Measurements from ENCODE around the gene ENDOD1.
A peak's percentile ranks its signal among the peaks of the same experiment; 100 is the strongest.

Gene ENDOD1

DNA sequence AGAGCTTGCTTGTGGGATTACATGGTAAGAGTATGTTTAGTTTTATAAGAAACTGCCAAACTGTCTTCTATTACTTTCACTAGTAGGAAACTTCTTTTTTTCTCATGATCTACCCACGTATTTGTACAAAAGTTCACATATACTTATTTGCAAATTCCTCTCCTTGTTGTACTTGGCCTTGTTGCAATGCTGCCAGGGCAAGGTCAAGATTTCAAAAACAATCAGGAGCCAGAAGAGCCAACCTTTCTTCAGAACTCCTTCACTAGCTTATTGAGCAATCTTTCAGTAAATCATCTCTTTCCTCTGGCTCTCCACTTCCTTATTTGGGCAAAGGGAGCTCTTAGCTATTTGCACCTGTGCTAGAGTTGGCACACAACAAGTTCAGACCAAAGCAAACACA, 13.2 kb upstream of the ENDOD1 start:
- no peak for DNase-seq (ENCODE audit: low read depth in 1 of 2, low spot score in 1 of 2)

DNA sequence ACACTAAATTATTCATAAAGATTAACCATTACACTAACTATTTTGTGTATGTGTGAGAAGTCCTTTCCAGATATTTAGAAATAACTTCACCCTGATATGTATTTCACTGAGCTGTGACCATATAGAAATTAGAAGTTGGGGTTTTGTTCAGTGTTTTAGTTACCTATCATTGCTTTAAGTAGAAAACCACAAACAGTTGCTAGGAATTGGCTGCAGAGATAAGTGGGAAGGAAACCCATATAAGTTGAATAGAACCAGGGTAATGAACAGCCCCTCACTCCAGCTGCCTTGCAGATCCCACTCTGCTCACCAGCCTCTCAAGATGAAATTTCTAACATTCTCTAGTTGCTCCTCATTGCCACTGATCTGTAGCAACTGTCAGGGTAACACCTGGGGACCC, 12.7 kb upstream of the ENDOD1 start:
- DNase-seq (ENCODE audit: low read depth in 1 of 2, low spot score in 1 of 2), result no peak

DNA sequence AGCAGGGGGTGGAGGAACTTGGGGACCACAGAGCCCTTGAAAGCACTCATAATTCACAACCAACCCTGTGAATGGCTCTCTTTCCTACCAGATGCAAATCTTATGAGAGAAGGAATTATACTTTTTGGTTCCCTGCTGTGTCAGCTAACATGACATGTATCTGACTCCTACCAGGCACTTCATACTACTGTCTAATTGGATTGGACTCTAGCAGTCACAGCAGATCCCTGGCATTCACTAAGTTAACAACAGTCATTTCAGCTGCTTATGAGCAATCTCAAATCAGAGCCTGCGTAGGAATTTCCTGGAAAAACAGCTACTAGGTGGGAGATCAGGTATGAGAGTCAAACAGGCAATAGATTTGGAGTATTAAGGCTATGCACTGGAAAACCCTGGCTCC, 11.1 kb upstream of the ENDOD1 start:
- no peak for DNase-seq (ENCODE audit: low read depth in 1 of 2, low spot score in 1 of 2)

DNA sequence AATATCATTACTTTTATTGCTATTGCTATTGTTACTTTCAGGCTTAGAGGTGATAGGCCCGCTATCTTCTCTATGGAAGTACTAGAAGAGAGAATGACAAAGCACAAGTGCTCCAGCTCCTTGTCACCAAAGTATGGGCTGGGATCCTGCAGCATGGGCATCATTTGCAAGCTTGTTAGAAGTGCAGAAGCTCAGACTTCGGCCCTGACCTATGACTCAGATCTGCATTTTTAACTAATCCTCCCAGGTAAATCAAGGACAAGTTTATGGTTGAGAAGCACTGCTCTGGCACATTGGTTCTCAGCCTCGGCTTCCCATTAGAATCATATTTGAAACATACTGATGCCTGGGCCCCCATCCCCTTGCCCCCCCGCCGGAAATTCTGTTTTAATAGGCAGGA, 8.6 kb upstream of the ENDOD1 start:
- DNase-seq (ENCODE audit: low read depth in 1 of 2, low spot score in 1 of 2), result no peak

DNA sequence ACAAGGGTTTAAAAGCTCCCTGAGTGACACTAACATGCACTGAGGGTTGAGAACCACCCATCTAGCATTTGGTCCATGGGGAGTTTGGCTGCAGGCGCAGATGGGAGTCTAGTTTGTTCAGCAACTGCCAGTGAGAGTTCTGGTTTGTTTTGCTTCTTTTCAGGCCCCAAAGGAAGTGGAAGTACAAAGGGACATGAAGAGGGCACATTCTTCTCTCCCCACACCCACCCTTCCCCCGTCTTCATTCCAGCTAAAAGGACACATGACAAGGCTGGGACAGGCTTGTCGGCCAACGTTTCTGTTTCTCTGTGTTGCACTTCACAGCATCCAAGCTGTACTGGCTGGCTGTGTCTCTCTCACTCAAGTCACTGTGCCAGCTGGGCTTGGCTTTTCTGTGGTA, 8.2 kb upstream of the ENDOD1 start:
- DNase-seq (ENCODE audit: low read depth in 1 of 2, low spot score in 1 of 2), result no peak

DNA sequence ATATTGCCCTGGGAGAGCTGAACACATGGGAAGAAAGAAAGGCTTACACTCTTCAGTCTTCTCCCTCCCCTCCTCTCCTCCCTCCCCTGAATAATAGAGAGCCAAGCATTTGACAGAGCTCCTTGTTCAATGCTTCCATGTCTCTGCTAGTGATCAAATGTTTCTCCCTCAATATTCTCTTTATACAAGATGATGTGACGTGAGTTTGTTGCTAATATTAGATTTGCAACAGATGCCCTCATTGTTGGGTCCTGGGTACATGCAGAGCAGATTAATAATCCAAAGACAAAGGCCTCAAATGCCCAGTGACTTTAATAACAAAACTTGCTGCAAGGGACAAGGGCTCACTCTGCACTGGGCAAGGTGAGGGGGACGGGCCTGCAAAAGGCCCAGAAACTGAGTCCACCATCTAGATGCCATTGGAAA, 7.1 kb upstream of the ENDOD1 start:
- DNase-seq (ENCODE audit: low read depth in 1 of 2, low spot score in 1 of 2), result no peak

DNA sequence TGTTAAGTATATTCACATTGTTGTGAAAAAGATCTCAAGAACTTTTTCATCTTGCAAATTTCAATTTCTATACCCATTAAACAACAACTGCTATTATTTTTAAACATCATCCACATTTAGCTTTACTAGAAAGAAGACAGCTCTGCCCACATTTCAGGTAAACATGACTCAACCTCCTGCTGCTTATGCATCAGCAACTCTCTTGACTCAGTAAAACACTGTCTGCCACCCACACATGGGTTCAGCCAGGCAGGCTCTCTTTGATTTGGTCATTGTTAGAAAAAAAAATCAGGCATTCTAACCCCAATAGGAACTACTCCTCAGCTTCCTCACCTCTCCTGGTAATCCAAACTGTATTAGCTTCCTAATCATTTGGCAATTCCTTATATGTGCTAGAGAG, 5.1 kb upstream of the ENDOD1 start:
- DNase-seq (ENCODE audit: low read depth in 1 of 2, low spot score in 1 of 2), result peak in 1 of 2 donors; percentile 63

DNA sequence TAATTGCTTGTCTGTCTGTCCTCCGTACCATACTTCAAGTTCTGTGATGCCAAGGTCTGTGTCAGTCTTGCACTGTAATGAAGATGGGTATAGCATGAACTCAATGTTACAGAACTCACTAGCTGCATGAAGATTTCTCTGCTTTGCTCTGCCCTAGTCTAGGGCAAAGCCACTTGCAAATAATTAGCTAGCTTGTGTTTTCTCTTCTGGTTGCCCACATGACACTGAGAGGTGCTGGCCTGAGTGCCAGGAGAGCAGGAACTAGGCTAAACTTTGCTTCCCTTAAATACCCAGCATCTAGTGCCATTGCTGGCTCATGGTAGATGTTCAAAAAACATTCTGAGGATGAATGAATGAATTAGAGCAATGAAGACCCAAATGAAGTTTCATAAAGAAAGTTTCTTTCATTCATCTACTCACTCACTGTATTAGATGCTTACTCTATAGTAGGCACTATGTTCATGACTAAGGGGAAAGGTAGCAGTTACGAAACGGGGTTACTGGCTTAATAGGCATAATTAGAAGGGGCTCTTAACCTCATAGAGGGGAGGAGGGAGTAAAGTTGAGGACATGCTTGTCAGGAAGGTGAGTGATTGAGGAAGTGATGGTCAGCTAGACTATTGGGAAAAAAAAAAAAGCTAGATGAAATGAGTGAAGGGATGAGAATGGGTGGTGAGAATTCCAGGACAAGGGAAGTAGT, 4.4 kb upstream of the ENDOD1 start:
- DNase-seq (ENCODE audit: low read depth in 1 of 2, low spot score in 1 of 2), result no peak

DNA sequence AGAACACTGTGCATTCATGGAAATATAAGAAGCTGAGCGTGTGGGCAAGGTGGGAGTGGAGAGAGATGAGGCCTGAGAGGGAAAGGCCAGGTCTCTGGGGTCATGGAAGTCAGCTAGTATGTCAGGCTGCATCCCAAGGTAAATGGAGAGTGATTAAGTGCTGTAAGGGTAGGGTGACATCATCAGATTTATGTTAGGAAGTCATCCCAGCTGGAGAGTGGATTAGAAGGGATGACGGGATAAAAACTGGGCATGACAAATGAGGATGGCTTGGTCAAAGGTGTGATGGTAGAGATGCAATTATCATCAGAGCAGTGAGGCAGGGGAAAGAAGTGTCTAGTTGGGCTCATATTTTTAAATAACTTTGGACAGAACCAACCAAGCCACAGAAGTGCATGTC, 3.5 kb upstream of the ENDOD1 start:
- DNase-seq (ENCODE audit: low read depth in 1 of 2, low spot score in 1 of 2), result no peak

DNA sequence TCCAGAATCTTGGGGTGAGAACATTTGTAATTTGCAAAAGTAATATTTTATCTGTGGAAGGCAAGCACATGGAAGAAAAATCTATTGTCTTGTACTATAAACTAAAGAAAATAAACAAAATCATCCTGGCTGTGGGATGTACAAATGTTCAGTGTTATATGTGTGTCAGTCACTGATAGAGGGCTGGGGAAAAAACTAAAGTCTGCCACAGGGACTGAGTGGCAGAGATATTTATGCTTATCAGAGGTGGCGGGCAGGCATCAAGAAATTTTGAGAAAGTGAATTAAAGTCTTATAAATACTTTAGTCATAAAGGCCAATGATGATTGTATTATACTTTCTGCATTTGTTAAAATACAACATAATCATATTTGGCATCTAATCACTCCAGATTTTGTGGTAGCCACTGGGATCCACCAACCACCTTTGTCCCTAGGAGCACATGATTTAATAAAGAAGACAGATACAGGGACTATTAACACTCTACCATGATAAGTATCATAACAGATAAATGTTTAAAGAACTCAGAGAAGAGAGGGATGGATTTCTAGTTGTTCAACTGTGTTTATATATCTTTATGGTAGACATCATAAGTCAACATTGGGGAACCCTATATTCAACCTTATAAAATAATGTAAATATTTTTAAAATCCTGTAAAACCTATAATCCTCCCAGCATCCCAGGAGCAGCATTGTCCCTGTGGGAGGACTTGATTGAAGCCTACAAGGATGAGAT, 2.6 kb upstream of the ENDOD1 start:
- no peak for DNase-seq (ENCODE audit: low read depth in 1 of 2, low spot score in 1 of 2)

DNA sequence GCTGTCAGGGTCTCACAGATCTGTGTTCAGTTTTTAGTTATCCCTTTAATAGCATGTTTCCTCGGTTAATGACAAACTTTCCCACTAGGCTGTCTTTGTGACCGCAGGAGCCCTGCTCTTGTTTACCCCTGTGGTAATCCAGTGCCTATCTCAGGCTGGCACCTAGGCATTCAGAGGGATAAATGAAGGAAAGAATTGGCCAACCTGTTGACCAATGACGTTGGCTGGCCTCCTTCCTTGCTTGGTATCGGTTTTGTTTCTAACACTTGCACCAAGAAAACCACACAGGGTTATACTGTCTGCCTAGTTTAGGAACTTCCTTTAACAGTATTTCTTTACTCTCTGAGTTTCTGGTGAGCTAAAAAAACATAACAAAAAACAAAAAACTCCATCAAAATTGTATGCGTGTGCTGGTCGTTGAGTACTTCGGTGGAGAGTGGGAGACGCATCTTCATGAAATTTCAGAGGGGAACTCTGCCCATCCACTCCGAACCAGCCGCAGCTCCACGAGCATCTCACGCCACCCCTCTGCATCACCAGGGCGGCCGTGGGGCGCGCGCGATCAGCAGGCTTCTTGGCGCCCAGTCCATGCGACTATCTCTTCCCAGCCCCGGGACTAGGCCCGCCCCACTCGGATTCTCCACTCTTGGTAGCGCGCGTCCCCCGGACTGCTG, 563 bp upstream of the ENDOD1 start:
- no peak for DNase-seq (ENCODE audit: low read depth in 1 of 2, low spot score in 1 of 2)

DNA sequence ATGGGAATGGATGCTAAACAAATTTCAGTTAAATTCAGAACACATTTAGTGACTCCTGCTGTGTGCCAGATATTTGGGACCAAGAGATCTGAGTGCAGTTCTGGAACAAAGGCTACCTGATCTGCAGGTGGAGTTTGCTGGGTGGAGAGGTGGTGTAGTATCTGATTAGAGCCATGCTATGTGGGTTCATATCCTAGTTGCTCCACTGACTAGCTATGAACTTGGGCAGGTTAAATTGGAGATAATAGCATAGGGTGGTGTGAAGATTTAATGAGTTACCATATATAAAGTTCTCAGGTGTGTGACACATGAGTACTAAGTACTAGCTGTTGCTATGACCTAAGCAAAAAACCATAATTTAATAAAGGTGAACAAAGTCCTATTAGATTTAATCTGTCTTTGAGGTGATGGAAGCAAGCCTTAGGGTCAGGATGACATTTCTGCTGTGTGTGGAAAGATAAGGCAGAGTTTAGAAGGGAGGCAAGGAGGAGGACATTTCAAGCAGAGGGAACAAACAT, 2.1 kb downstream of the ENDOD1 start:
- no peak for DNase-seq (ENCODE audit: low read depth in 1 of 2, low spot score in 1 of 2)

DNA sequence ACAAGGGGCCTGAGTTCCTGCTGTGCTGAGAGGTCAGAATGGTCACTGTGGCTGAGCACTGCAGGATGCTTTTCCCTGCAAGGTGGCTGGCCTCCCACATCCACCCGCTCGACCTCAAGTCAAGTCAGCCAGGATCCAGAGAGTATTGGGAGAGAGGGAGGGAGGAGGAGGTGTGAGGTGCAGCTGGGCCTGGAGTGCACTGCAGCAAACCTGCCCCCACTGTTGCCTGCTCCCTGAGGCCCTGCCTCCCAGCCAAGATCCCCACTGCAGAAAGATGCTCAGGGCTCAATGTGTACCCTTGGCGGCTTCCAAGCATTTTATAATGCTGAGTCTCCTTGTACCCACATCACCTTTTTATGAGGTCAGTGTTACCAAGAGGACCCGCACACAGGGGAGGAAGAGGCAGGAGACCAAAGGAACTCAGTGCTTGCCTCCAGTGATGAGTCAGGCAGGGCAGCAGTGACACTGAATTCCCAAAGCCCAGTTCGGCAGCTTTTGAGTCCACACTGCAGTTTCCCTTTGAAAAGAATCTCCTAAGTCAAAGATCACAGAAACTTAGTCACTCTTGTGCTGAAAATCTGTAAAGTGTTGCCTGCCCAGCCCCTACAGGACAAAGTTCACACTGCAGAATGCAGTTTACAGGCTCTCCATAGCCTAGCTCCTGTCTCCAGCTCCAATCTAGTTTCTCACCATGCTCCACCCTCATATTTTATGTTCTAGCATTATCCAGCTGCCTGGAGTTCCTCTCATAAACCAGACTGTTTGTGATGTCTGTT, 3.1 kb downstream of the ENDOD1 start:
- DNase-seq (ENCODE audit: low read depth in 1 of 2, low spot score in 1 of 2), result peak in 1 of 2 donors; percentile 19

DNA sequence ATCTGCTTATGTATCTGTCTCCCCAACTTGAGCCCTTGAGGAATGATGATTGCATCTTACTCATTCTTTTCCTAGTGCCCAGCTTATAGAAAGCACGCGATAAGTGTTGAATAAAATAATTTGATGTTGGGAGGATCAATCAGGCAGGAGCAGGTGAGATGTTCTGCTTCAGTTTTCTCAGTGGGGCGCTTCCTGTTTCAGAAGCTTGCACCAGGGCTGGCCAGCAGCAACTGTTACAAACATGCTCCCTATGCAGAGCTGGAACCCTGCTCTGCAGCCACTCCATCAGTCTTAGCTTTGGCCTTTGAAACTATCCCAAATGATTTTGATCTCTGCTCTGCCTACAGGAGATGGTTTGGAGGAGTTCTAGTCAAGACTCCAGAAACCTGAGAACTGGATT, 3.9 kb downstream of the ENDOD1 start:
- DNase-seq (ENCODE audit: low read depth in 1 of 2, low spot score in 1 of 2), result no peak

DNA sequence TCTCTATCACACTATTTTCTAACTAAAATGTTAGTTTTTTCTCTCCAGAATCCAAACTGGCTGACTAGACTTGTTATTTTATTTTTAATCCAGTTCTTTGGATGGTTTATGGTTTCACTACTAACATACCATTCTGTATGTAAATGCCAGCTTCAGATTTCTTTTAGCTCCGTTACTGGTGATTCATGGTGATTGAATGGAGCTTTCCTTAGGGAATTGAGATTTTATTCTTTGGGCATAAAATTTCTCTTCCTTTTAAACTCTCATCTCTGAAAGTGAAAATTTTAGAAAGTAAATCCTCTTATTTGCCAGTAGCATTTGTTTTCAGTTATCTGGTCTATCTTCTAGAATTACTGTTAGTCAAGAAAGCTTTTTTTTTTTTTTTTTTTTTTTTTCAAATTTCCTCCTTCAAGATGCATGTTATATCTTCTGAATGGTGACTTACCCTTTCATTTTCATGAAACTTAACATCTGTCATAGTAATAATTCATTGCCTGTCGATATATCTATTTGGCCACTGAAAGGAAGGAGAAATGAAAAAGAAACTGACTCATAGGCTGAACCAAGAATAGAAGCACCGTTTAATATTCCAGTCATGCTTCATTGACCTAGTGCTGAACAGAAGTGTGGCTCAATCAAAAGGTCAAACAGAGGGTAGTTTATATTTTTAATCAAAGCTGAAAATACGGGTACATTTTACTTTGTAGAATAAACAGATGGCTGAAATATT, 6.4 kb downstream of the ENDOD1 start:
- DNase-seq (ENCODE audit: low read depth in 1 of 2, low spot score in 1 of 2), result no peak

DNA sequence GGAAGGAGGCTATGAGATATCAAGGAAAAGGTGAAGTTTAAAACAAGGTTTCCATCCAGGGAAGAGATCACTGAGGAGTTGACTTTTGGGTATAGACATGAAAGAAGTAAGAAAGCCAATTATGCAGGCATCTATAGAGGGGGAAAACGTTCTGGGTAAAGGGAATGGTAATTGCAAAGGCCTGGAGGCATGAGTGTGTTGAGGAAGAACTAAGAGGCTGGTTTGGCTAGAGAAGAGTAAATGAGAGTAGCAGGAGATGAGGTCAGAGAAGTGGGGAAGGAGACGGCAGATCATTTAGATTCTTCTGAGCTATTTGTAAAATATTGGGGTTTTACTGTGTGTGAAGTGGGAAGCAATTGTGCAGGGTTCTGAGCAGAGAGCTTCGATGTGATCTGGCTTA, 7.6 kb downstream of the ENDOD1 start:
- DNase-seq (ENCODE audit: low read depth in 1 of 2, low spot score in 1 of 2), result no peak

DNA sequence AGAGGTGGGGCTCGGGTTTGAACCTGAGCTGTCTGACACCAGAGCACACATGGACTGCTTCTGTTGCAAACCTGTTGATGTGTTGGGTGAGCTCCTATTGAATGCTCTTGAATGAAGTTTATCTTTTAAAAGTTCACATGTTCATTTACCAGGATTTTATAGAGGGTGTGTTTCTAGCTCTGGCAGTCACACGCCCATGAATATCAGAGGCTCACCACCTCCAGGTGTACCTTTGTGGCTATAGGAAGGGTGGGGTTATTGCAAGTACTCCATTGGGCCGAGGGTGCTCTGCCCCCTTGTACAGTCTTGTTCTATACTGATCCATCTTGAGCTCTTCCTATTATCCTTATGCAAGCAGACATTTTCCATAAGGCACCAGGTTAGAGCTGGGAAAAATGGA, 9.2 kb downstream of the ENDOD1 start:
- DNase-seq (ENCODE audit: low read depth in 1 of 2, low spot score in 1 of 2), result no peak

DNA sequence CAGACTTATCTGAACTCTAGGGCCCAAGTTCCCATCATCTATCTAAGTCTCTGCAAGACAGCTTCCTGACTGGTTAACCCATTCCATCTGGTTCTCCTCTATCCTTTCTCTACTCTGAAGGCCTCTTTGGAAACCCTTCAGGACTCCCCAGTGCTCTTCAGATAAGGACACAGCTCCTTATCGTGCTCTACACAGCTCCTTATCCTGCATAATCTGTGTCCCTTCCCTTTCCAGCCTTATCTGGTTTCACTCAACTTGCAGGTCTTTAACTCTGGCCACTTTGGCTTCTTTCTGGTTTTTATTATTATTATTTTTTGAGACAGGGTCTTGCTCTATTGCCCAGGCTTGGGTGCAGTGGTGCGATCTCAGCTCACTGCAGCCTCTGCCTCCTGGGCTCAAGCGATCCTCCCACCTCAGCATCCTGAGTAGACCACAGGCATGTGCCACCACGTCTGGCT, 10.6 kb downstream of the ENDOD1 start:
- no peak for DNase-seq (ENCODE audit: low read depth in 1 of 2, low spot score in 1 of 2)

DNA sequence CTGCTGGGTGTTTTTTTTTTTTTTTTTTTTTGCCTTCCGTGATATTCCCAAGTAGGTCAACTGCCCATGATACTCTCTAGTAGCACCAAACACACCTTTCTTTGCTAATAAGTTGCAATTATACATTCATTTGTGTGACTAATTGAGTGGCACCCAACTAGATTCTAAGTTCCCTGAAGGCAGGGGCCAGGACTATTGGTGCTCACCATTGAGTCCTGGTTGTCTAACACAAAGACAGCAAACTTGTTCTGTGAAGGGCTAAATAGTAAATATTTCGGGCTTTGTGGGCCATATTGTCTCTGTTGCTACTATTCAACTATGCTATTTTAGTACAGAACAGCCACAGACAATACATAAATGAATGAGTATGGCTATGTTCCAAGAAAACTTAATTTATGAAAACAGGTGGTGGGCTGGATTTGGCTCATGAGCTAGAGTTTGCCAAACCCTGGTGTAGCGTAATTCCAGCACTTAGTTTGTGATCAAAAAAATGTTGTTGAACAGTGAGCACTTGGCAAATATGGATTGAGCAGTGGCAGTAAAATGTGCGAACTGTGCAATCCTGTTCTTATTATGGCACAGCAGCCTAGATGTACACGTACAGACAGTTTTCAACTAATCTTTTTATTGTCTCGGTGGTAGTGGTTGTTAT, 11.3 kb downstream of the ENDOD1 start:
- DNase-seq (ENCODE audit: low read depth in 1 of 2, low spot score in 1 of 2), result no peak

DNA sequence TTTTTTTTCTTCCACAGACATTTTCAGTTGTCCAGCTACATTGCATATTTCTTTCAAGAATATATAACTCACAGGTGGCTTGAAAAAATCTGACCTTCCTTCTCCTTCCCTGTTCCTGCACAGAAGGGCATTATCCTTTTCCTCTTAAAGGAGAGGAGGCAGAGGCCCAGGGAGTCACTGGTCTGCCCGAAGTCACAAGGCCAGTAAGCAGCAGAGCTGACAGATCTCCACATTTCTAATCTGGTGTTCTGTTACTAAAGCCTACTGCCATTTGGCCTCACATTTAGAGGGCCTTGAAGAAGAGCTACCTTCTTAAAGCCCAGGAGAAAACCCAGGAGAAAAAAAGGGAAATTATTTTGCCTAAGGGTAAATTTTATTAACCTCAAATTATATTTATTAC, 12.3 kb downstream of the ENDOD1 start:
- DNase-seq (ENCODE audit: low read depth in 1 of 2, low spot score in 1 of 2), result no peak
